GM20431 (cell line): ENCODE results near the gene TMEM181.
"Not testable (repeated sequence)": the region's sequence is repeated elsewhere in the genome, so short reads cannot be mapped to it uniquely, and the experiment has no call there.

Source experiments
- in situ Hi-C: fragments of 300-500 bp; cut with MseI, MboI; formaldehyde crosslinking; loops from one replicate; pipeline ENCODE4 v1.15.0; 2020; ENCODE audit warnings: low sequenced_read_pairs; ENCODE audit not compliant: unreplicated experiment

Gene TMEM181

GRCh38 chr6:158672726-158673125 lies 112.8 kb downstream of the TMEM181 start:
- in situ Hi-C loops: no loop called here

DNA sequence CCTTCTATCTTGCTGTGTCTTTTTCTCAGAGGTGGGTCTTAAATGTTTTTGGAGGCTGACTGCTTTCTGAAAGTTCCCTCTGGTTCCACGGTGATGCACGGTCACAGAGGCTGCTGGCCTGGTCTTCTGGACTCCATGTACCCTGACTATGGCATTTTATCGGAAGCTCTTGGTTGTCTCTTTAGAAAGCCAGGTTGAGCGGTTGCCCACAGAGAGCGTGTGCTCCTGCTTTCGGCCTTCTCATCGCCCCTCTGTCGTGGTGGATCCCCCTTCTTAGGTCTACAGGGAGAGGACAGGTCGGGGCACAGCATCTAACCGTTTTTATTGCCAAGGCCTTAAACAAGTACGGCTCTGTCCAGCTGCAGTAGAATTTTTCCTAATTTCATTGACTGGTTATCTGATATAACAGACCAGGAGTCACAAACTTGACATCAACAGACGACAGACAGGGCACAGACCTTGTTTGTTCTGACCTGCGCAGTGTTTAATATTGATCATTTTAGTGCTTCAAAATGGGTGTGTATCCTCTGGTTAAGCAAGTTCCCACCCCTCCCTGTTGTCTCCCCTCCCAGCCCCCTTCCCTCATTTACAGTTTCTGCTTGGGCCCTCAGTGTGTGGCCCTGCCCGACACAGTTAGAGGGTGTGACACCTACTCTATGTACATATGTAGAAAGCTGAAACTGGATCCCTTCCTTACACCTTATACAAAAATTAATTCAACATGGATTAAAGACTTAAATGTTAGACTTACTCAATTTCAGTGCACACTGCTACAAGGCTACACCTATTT lies 114.6 kb downstream of the TMEM181 start:
- in situ Hi-C loops: no loop called here

DNA sequence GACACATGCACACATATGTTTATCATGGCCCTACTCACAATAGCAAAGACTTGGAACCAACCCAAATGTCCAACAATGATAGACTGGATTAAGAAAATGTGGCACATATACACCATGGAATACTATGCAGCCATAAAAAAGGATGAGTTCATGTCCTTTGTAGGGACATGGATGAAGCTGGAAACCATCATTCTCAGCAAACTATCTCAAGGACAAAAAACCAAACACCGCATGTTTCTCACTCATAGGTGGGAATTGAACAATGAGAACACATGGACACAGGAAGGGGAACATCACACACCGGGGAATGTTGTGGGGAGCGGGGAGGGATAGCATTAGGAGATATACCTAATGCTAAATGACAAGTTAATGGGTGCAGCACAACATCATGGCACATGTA lies 117.2 kb downstream of the TMEM181 start:
- in situ Hi-C loops: not testable (repeated sequence)

DNA sequence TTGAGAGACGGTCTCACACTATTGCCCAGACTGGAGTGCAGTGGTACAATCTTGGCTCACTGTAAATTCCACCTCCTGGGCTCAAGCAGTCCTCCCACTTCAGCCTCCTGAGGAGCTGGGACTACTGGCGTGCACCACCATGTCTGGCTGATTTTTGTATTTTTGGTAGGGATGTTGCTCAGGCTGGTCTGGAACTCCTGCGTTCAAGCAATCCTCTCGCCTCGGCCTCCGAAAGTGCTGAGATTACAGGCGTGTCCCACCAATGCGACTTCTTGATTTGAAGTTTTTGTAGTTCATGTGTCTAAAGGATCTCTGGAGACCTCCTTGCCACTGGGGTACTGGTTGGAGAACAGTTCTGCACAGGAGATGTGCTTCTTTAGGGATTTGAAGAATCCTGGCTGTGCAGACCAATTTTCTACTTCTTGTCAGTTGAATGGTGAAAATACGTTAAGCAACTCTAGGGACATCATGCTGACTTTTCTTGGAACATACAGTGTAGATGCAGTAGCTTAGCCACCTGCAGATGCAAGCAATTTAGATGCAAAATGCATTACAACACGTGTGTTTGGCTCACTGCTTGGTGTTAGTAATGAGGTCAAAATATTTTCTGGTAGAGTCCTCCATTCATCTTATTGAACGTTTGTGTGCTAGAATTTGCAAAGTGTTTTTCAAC lies 118.2 kb downstream of the TMEM181 start:
- in situ Hi-C loops: no loop called here

DNA sequence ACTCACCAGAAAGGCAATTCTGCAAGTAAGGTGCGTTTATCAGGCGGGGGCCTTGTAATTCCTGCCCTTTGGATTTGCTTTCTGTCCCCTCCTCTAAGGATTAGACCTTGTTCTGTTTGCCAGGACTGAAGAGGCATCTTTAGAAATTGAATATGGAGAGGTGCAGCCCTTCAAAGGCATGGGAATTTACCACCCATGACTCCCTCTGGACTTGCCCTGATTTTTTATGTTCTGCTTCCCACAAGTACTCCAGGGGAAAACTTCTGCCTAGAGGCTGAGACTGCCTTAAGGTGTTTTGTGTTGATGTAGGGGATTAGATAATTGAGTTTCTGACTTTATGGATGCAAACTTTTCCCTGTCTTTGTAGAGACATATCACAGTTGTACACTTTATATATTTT lies 120.1 kb downstream of the TMEM181 start:
- in situ Hi-C loops: no loop called here

GRCh38 chr6:158680481-158680880 lies 120.6 kb downstream of the TMEM181 start:
- in situ Hi-C loops: no loop called here

DNA sequence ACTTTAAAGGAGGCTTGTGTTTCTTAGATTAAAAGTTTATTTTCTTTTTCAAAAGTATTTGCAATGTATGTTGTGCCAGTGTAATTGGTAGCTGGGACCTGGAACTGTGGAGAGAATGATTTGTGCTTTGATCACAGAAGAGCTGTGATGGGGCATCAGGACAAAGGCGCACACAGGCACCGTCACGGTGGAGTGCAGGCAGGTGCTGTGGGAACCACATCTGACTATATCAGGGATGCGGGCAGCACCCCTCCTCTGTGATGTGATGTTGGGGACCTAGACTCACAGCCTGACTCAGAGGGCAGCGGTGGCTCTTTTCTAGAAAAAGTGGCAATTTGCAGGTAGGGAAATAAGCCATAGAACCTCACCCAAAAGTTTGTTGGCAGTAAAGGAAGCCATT lies 124.4 kb downstream of the TMEM181 start:
- in situ Hi-C loops: no loop called here

GRCh38 chr6:158684745-158685324 lies 124.9 kb downstream of the TMEM181 start:
- in situ Hi-C loops: no loop called here
